ENCODE measurements around the gene SNRNP200.
"Not testable (repeated sequence)": the region's sequence is repeated elsewhere in the genome, so short reads cannot be mapped to it uniquely, and the experiment has no call there.

SNRNP200 gene

DNA sequence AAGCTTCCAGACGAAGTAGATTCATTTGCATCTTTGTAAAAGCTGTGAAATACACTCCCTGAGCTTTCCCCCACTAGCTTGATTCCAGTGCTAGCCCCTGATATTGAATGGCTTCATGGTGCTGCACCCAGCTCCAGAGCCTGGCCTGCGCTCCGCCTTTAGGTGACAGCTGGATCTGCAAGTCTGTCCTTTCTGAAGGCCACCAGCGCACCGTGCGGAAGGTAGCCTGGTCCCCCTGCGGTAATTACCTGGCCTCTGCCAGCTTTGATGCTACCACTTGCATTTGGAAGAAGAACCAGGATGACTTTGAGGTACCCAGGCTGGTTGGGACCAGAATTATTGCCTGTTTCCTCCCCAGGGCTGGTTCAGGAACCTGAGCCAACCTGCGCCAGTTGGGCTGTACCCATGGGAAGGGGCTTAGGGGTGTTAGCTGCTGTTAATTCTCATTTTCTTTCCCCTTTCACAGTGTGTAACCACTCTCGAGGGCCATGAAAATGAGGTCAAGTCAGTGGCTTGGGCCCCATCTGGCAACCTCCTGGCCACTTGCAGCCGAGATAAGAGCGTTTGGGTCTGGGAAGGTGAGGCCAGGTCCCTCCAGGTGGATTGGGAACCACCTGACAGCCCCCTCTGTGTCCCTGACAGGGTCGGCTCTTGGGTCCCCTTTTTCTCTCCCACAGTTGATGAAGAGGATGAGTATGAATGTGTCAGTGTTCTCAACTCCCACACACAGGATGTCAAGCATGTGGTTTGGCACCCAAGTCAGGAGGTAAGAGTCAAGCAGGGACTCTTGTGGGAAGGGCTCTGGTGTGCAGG is 38.0 kb downstream of the SNRNP200 start:
- DNase-seq = peak; percentile 34

- DNase-seq = peak; percentile 97
Observed at GRCh38 chr2:96265840-96266679, 39.3 kb downstream of the SNRNP200 start, which contains the start of the genes CIAO1 and TMEM127. CIAO1 (plus strand) TSS chr2:96266225; CDS start chr2:96266351, 126 bp downstream. TMEM127 (minus strand) TSS chr2:96265997; CDS start chr2:96265381, 616 bp downstream.

GRCh38 chr2:96265349-96265839 is 40.0 kb downstream of the SNRNP200 start:
- DNase-seq = peak; percentile 19

GRCh38 chr2:96264656-96265348 is 40.5 kb downstream of the SNRNP200 start:
- peak; percentile 18 for DNase-seq

DNA sequence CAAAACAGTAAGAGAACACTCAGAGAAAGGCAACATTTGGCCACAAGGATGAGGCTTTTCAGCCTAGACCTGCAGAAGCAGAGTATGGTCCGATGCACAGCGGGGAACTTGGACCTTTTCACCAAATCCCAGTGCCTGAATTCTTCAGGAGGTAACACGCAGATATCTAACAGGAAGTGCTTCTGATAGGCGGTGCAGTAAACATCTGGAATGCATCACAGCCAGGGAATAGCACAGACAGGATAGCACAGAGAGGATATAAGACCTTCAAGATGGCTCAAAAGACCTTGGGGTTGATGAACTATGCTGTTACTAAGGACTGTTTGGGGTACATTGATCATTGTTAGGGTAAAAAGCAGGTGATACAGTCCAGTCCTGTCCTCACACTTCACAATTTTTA is 41.3 kb downstream of the SNRNP200 start:
- no peak for DNase-seq

- DNase-seq = no peak
Observed at GRCh38 chr2:96262306-96262705, 43.0 kb downstream of the SNRNP200 start.

GRCh38 chr2:96261328-96262003 is 43.9 kb downstream of the SNRNP200 start:
- no peak for DNase-seq

GRCh38 chr2:96260387-96261260 is 44.7 kb downstream of the SNRNP200 start:
- peak; percentile 55 for DNase-seq

- no peak for DNase-seq
Observed at GRCh38 chr2:96259497-96259921, 45.8 kb downstream of the SNRNP200 start.

DNA sequence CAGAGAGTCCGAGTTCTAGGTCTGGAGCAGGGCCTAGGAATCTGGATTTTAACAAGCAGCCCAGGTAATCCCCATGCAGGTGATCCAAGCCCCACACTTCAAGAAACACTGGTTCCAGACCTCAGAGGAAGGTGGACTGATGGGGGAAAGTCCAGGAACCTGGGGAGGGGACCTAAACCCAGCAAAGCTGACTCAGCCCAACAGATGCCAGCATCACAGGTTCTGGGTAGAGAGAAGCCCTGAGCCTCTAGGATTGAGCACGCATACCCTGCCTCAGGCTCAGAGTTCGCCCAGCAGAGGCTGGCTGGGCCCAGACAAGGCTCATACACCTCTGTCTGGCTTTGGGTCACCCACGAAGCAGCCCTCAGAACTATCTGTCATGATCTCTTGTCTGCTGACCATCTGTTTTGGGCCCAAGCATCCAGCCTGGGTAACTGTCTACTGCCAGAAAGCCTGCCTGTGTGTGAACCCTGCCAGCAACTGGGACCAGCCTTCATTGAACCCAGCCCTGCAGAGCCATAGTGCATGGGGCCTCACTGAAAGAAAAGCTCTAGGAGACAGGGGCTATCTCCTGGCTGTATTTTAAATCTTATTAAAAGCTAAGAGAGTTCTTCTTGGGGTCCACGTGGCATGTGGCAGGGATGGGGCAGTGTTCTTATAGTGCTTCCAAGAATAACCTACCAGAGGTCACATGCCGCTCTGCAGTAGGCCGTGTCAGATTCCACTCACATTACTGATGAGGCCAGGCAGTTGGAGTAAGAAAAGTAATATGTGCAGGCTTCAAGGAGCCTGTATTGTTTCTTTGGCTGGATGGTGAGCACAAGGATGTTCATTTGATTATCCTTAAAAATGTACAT is 47.0 kb downstream of the SNRNP200 start:
- no peak for DNase-seq

- not testable (repeated sequence) for DNase-seq
Observed at GRCh38 chr2:96257744-96258143, 47.6 kb downstream of the SNRNP200 start.

- DNase-seq = no peak
Observed at GRCh38 chr2:96256611-96257113, 48.7 kb downstream of the SNRNP200 start.

DNA sequence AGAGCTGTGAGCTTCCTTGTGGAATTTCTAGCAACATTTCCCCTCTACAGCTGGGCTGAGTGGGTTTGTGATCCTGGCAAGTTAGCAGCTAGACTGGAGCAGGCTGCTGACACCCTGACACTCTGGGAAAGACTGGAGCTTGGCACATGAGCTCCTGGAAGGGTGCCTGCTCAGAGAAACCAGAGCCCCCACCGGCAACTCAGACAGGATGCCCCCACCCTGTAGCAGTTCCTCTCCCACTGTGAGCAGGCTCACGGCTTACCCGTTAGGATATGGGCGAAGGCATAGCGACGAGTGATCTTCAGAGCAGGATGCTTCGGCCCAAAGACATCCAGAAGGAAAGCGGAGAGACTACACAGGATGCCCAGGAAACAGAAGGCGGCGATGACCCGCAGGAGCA is 50.8 kb downstream of the SNRNP200 start:
- no peak for DNase-seq

DNA sequence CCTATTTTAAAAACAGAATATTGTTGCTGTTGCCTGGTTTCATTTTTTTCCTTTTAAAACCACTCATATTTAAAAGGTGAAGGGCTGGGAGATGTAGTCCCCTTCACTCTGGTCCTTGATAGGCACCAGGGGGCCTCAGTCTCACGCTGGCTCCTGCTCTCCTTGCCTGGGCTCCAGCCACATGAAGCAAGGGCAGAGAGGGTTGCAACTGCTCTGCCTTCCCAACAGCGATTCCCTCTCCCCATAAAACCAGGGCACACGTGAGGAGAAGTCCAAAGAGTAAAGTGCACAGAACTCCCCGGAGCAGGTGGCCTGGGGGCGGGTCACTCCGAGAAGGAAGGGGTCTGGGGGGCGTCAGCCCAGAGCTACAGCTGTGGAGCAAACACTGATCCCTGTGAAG is 52.3 kb downstream of the SNRNP200 start:
- no peak for DNase-seq

DNA sequence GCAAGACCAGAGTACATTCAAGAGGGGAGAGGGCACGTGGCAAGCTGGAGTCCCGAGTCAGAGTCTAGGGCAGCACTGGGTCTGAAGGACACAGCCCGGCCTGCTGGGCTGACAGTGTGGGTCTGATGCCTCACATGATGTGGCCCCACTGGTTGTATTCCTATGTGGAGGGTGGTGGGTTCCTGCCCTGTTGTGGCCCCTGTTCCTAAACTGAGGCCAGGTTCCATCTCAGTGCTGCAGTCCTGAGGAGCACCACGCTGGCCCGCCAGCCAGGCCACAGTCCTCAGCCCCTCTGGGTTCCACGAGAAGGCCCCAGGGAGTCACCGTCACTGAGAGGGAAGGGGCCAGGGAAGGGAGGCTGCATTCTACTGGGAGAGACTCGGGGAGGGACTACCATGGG is 52.8 kb downstream of the SNRNP200 start:
- DNase-seq = no peak

- DNase-seq = peak; percentile 25
Observed at GRCh38 chr2:96251721-96252292, 53.5 kb downstream of the SNRNP200 start.

GRCh38 chr2:96250188-96250587 is 55.2 kb downstream of the SNRNP200 start:
- no peak for DNase-seq

GRCh38 chr2:96249654-96250053 is 55.7 kb downstream of the SNRNP200 start:
- no peak for DNase-seq

GRCh38 chr2:96248624-96249023 is 56.7 kb downstream of the SNRNP200 start:
- no peak for DNase-seq

GRCh38 chr2:96247896-96248295 is 57.5 kb downstream of the SNRNP200 start:
- no peak for DNase-seq

Measured in CD4-positive, alpha-beta T cell treated with Interferon gamma for 1 hour (primary cell).